ENCODE data around the gene NYAP1.
"Not testable (repeated sequence)": the region's sequence is repeated elsewhere in the genome, so short reads cannot be mapped to it uniquely, and the experiment has no call there.

NYAP1 gene

DNA sequence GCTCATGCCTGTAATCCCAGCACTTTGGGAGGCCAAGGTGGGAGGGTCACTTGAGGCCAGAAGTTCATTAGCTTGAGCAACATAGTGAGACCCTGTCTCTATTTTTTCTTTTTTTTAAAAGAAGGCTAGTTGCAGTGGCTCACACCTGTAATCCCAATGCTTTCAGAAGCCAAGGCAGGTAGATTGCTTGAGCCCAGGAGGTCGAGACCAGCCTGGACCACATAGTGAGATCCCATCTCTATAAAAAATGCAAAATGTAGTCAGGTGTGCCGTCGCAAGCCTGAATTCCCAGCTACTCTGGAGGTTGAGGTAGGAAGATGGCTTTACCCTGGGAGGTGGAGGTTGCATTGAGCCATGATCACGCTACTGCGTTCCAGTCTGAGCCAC, 7.5 kb downstream of the NYAP1 start:
- no peak overlapping the region for H3K4me3 ChIP-seq (ENCODE audit: control insufficient read depth, low read depth, low read length)
- DNase-seq (ENCODE audit: low read depth), result no peak
- TF ChIP-seq, protein P1, sequence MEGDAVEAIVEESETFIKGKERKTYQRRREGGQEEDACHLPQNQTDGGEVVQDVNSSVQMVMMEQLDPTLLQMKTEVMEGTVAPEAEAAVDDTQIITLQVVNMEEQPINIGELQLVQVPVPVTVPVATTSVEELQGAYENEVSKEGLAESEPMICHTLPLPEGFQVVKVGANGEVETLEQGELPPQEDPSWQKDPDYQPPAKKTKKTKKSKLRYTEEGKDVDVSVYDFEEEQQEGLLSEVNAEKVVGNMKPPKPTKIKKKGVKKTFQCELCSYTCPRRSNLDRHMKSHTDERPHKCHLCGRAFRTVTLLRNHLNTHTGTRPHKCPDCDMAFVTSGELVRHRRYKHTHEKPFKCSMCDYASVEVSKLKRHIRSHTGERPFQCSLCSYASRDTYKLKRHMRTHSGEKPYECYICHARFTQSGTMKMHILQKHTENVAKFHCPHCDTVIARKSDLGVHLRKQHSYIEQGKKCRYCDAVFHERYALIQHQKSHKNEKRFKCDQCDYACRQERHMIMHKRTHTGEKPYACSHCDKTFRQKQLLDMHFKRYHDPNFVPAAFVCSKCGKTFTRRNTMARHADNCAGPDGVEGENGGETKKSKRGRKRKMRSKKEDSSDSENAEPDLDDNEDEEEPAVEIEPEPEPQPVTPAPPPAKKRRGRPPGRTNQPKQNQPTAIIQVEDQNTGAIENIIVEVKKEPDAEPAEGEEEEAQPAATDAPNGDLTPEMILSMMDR (conservative IDR thresholded peaks at IDR 0.05; ENCODE audit: control insufficient read depth, insufficient read depth, low read depth, low read length), result no peak

DNA sequence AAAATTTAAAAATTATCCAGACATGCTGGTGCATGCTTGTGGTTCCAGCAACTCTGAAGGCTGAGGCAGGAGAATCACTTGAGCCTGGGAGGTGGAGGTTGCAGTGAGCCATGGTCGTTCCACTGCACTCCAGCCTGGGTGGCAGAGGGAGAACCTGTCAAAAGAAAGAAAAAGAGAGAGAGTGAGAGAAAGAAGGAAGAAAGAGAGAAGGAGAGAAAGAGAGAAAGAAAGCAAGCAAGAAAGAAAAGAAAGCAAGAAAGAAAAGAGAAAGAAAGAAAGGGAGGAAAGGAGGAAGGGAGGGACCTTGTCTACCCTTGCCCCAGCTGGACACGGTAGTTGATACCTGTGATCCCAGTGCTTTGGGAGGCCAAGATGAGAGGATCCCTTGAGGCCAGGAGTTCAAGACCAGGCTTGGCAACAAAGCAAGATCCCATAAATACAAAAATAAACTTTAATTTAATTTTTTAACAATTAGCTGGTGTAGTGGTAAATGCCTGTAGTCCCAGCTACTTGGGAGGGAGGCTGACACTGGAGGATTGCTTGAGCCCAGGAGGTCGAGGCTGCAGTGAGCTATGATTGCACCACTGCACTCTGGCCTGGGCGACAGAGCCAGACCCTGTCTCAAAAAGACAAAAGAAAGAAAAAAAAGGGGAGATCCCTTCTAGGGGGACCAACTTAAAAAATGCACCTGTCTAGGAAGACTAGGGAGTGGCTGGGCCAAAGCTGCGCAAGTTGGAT, 9.2 kb downstream of the NYAP1 start:
- no peak overlapping the region for H3K4me3 ChIP-seq (ENCODE audit: control insufficient read depth, low read depth, low read length)
- TF ChIP-seq, protein P1 (conservative IDR thresholded peaks at IDR 0.05; ENCODE audit: control insufficient read depth, insufficient read depth, low read depth, low read length), result no peak
- DNase-seq (ENCODE audit: low read depth), result no peak

DNA sequence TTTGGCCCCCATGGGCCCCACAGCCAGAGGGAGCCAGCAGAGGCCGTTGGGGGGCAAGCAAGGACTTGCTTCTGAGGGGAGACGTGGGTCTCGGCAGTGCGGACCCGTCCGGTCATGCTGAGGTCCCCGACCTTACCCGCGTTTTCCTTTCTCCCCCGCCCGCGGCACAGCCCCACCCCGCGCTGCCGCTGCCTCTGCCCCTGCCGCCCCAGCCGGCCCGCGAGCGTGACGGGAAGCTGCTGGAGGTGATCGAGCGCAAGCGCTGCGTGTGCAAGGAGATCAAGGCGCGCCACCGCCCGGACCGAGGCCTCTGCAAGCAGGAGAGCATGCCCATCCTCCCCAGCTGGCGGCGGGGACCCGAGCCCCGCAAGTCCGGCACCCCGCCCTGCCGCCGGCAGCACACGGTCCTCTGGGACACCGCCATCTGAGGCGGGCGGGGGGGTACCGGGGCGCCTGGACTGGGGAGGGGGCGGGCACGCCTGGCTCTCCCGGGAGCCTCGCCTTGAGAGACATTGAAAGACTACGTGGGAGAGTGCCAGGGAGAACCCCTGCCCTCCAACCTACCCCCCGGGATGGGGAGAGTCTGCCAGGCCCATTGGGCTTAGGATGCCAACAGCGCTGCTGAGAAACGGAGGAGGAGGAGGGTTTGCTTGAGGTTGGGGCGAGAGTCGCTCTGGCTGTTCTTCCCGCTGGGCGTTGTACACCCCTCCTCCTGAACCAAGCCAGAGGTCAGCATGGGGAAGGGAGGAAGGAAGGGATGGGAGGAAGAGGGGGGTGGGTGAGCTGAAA, 9.9 kb downstream of the NYAP1 start:
- TF ChIP-seq, protein P1 (conservative IDR thresholded peaks at IDR 0.05; ENCODE audit: control insufficient read depth, insufficient read depth, low read depth, low read length), result no peak
- H3K4me3 ChIP-seq (ENCODE audit: control insufficient read depth, low read depth, low read length), result no peak overlapping the region
- DNase-seq (ENCODE audit: low read depth), result no peak

DNA sequence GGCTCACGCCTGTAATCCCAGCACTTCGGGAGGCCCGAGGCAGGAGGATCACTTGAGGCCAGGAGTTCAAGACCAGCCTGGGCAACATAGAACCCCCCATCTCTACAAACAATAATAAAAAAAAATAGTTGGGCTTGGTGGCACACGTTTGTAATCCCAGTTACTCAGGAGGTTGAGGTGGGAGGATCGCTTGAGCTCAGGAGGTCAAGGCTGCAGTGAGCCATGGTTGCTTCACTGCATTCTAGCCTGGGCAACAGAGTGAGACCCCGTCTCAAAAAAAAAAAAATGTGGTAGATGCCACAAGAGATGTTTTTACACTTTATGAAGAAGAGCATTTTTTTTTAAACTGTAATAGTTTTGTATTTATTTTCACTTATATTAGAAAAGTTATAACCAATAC, 12.8 kb downstream of the NYAP1 start:
- TF ChIP-seq, protein P1 (conservative IDR thresholded peaks at IDR 0.05; ENCODE audit: control insufficient read depth, insufficient read depth, low read depth, low read length), result no peak
- no peak overlapping the region for H3K4me3 ChIP-seq (ENCODE audit: control insufficient read depth, low read depth, low read length)
- DNase-seq (ENCODE audit: low read depth), result no peak

DNA sequence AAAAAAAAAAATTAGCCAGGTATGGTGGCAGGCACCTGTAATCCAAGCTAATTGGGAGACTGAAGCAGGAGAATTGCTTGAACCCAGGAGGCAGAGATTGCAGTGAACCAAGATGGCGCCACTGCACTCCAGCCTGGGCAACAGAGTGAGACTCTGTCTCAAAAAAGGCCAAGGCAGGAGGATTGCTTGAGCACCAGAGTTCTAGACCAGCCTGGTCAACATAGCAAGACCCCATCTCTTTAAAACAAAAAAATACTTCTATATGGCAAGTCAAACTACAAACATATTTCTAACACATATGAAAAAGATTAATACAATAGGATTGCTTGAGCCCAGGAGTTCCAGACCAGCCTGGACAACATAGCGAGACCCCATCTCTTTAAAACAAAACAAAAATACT, 17.0 kb downstream of the NYAP1 start:
- H3K4me3 ChIP-seq (ENCODE audit: control insufficient read depth, low read depth, low read length); DNase-seq (ENCODE audit: low read depth): not testable (repeated sequence)

DNA sequence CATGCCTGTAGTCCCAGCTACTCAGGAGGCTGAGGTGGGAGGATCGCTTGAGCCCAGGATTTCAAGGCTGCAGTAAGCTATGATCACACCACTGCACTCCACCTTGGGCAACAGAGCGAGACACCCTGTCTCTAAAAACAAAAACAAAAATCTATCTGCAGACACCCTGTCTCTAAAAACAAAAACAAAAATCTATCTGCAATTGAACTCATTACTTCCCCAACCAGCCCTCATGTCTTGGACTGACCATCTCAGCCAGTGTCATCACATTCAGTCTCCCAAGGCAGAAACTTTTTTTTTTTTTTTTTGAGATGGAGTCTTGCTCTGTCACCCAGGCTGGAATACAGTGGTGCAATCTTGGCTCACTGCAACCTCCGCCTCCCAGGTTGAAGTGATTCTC, 20.3 kb downstream of the NYAP1 start:
- H3K4me3 ChIP-seq (ENCODE audit: control insufficient read depth, low read depth, low read length); DNase-seq (ENCODE audit: low read depth): not testable (repeated sequence)

DNA sequence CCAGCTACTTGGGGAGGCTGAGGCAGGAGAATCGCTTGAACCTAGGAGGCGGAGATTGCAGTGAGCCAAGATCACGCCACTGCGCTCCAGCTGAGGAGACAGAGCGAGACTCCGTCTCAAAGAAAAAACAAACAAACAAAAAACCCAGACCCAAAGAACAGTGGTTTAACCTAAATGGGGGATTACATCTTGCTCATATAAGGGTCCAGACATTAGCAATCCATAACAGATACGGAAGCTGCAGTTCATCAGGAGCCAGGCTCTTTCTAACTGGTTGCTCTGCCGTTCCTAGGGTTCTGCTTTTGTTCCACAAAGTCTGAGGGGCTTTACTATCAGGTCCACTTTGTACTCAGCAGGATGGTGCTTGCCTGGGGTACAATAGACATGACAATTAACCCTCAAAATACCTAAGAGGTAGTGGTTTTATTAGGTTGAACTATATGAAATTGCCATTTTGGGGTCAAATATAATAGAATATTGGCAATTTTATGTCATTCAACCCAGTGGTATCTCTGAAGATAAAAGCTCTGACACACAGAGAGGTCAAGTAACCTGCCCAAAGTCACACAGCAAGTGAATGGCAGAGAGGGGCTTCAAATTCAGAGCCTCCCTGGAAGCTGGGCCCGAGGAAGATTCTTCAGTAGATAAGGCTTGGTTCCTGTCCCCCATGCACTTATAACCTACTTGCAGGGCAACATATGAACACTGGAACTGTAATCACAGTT, 21.3 kb downstream of the NYAP1 start:
- TF ChIP-seq, protein P1 (conservative IDR thresholded peaks at IDR 0.05; ENCODE audit: control insufficient read depth, insufficient read depth, low read depth, low read length), result no peak
- no peak overlapping the region for H3K4me3 ChIP-seq (ENCODE audit: control insufficient read depth, low read depth, low read length)
- no peak for DNase-seq (ENCODE audit: low read depth)
